BLaER1 (cell line): ENCODE data around the gene AOC1.

ENCODE experiments used
- H3K27ac ChIP-seq: shearing (Covaris generic); formaldehyde crosslinking; 2 replicates; pipeline ENCODE4 v1.8.1; 2022
- H3K27me3 ChIP-seq: shearing (Covaris generic); formaldehyde crosslinking; 2 replicates; pipeline ENCODE4 v1.8.1; 2022
- H3K36me3 ChIP-seq: shearing (Covaris generic); formaldehyde crosslinking; 2 replicates; pipeline ENCODE4 v1.8.1; 2022
- H3K4me1 ChIP-seq: shearing (Covaris generic); formaldehyde crosslinking; 2 replicates; pipeline ENCODE4 v1.8.1; 2022
- H3K4me2 ChIP-seq: shearing (Covaris generic); formaldehyde crosslinking; 2 replicates; pipeline ENCODE4 v1.8.1; 2022
- H3K4me3 ChIP-seq: shearing (Covaris generic); formaldehyde crosslinking; 2 replicates; pipeline ENCODE4 v1.8.1; 2022
- H3K9ac ChIP-seq: shearing (Covaris generic); formaldehyde crosslinking; 2 replicates; pipeline ENCODE4 v1.8.1; 2022
- H3K9me3 ChIP-seq: shearing (Covaris generic); formaldehyde crosslinking; 2 replicates; pipeline ENCODE4 v1.8.1; 2022
- H4K20me1 ChIP-seq: shearing (Covaris generic); formaldehyde crosslinking; 2 replicates; pipeline ENCODE4 v1.8.1; 2022
- Cebpa-rat ChIP-seq: shearing (Covaris generic); IDR thresholded peaks from 2 replicates; pipeline ENCODE4 v1.8.1; 2022

The AOC1 gene

DNA sequence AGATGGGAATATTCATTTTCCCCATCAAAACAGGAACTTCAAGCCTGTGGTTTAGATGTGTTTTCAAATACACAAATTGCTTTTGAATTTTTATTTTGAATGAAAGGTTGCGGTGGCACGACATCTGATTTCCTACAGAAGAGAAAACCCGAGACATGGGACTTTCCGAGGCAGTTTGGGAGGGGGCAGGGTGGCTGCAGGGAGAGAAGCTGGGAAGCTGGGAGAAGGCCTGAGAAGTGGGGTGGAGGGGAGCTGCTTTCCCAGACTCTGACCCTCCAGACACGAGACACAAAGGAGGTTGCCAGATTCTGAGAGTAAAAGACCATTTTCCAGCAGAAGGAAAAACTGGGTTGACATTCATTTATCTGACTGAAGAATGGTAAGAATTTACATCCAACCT, 32.2 kb upstream of the AOC1 start:
- Histone ChIP-seq H3K27ac (no peak overlapping the region), H3K36me3 (no peaks in the 10 kb centered on the region), H3K27me3 (no peaks in the 10 kb centered on the region), H3K4me2 (no peak overlapping the region), H3K9me3 (peaks cover 14% of the 10 kb centered on the region), H3K4me1 (no peaks in the 10 kb centered on the region), H3K9ac (no peak overlapping the region), H3K4me3 (no peak overlapping the region), H4K20me1 (no peaks in the 10 kb centered on the region)
- TF ChIP-seq Cebpa-rat: no peak

DNA sequence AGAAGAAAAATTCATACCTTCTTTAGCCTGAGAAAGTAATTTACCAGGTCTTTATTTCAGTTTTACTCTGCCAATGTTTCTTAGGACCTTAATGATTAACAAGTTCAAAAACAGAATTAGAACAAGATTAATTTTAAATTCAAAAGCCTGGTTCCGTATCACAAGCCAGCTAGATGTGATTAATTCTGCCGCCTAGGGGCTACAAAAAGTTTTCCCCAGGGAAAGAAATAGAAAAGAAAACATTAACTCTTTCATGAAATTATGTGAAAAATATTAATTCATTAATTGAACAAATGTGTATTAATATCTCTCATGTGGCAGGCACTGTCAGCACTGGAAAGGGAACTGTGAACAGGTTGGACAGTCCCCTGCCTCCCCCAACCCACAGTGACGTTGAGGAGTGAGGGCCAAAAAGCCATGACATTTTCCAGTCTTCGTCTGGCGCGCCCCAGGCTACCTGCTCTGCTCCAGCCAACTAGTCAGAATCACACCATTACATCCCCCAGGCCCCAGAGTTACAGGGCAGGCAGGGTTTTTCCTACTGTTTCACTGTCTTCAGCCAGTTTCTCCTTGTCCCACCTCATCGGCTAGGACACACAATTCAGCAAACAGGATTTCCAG, 31.6 kb upstream of the AOC1 start:
- H3K4me3 ChIP-seq: no peak overlapping the region
- no peak for TF ChIP-seq Cebpa-rat

DNA sequence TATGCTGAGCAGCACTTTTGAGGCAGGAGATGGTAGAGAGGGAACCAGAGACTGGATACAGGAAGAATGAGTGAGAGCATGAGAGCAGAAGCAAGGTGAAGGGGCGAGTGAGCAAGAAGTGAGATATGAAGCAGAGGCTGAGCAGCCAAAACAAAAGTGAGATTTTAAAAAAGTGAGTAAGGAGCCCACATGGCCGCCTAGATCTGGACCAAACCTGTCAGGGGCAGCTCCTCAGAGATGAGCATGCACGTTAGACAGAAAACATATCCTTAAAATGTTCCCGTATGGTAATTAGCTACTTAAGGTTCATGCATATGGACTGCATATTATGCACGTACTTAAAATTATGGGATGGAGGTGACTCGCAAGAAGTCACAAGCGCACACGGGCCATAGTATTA, 29.3 kb upstream of the AOC1 start:
- no peak for TF ChIP-seq Cebpa-rat
- H3K27ac ChIP-seq: no peak overlapping the region
- H3K4me2 ChIP-seq: no peak overlapping the region
- H3K4me1 ChIP-seq: no peaks in the 10 kb centered on the region
- no peaks in the 10 kb centered on the region for H4K20me1 ChIP-seq
- no peak overlapping the region for H3K9ac ChIP-seq
- H3K27me3 ChIP-seq: no peaks in the 10 kb centered on the region
- no peak overlapping the region for H3K4me3 ChIP-seq
- no peaks in the 10 kb centered on the region for H3K9me3 ChIP-seq
- no peaks in the 10 kb centered on the region for H3K36me3 ChIP-seq

More for the DNA sequence above, 31.6 kb upstream of the AOC1 start:
- Histone ChIP-seq H3K27me3 (no peaks in the 10 kb centered on the region), H3K27ac (no peak overlapping the region), H3K4me1 (no peaks in the 10 kb centered on the region), H3K9ac (no peak overlapping the region), H3K4me2 (no peak overlapping the region), H3K36me3 (no peaks in the 10 kb centered on the region), H4K20me1 (no peaks in the 10 kb centered on the region), H3K9me3 (peaks cover 8% of the 10 kb centered on the region)

DNA sequence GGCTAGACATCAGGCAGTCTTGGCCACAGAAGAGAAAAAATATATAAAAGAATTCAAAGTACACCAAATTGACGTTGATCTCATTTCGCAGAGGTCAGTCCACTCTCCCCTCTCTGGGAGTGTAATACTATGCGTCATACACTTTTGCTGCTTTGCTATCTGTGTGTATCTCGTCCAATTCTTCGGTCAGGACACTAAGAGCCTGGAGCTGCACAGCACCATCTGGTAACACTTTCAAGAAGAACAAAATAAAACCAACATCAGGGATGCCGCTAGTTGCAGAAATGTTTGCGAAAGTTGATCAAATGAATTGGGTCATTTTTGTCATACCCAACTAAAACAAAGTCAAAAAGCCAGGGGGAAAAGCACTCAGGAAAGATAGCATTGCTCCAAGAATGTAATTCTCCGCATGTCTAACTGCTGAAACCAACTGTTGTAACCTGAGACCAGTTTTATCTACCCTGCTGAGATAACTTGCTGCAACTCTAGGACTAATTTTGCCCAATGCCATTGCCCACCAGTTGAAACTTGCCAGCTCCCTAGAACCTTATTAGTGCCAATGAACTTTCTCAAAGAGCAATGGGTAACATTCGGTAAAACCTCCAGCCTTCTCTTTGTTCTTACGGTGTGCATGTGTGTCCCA, 28.7 kb upstream of the AOC1 start:
- H3K9me3 ChIP-seq: no peaks in the 10 kb centered on the region
- no peak overlapping the region for H3K4me3 ChIP-seq
- no peak overlapping the region for H3K27ac ChIP-seq
- no peaks in the 10 kb centered on the region for H3K27me3 ChIP-seq
- no peaks in the 10 kb centered on the region for H4K20me1 ChIP-seq
- H3K9ac ChIP-seq: no peak overlapping the region
- H3K36me3 ChIP-seq: no peaks in the 10 kb centered on the region
- H3K4me2 ChIP-seq: no peak overlapping the region
- no peak for TF ChIP-seq Cebpa-rat
- H3K4me1 ChIP-seq: no peaks in the 10 kb centered on the region

DNA sequence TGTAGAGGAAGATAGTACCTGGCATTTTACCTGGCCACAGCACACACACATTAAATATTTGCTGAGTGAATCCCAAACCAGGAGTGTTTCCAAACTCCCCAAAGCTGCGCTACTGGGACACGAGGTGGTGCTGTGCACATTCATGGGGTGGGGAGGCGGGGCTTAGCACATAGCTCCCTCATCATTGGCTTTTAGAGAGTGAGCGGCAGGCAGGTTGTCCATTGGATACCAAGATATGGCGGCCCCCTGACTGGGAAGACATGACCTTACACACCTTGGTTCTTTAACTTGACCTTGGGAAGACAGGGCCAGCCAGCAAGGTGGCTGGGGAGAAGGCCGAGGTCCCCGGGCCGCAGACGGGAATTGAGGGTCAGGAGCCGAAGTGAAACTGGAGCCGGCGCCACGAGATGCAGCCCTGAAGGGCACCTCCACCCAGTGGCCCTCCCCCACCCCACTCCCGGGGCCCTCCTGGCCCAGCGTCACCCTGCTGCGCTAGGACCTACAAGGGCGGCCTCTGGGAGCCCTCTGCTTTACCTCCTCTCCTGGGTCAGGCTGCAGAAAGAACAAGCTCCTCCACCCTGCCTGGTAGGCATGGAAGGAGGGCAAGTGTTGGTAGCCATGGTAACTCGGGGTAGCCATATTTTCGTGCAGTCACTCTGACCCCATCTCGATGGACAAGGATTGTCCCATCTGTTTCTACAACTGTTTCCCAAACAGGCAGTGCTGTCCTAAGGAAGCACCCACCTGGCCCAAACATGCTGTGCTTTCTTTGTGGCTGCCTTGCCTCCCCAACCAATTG, 27.7 kb upstream of the AOC1 start:
- no peak overlapping the region for H3K9ac ChIP-seq
- TF ChIP-seq Cebpa-rat: no peak
- H3K4me3 ChIP-seq: no peak overlapping the region
- no peaks in the 10 kb centered on the region for H3K27me3 ChIP-seq
- H3K9me3 ChIP-seq: no peaks in the 10 kb centered on the region
- H3K4me1 ChIP-seq: no peaks in the 10 kb centered on the region
- H4K20me1 ChIP-seq: no peaks in the 10 kb centered on the region
- H3K27ac ChIP-seq: no peak overlapping the region
- no peaks in the 10 kb centered on the region for H3K36me3 ChIP-seq
- H3K4me2 ChIP-seq: no peak overlapping the region

DNA sequence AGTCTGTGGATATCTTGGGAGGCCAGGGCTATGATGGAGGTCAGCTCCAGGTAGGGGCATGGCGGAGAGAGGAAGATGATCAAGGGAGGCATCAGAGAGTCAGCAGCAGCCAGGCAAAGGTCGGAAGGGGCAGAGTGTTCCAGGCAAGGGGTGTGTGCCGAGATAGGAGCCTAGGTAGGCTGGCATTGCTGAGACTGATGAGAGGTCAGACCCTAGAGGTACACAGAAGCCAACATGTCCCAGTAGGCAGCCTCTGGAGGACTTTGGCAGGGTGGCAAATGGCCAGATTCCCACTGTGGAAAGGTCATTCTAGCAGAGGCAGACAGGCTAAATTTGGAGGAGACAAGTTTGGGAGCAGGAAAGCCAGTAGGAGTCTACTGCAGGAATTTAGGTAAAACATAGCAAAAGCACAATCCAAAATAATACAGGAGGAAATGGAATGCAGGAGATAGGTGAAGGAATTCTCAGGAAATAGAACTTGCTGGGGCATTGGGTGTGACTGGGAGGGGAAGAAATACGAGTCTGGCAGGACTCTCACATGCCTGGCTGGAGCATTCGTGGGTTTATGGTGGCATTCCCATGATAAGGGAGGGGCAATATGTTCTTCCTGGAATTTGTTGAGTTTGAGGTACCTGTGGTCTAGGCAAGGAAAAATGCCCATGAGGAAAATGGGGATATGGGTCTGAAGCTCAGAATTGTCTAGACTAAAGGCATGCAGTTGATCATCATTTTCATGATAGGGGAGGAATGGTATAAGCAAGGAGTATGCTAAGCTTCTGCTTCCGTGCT, 26.1 kb upstream of the AOC1 start:
- no peaks in the 10 kb centered on the region for H3K9me3 ChIP-seq
- no peaks in the 10 kb centered on the region for H3K27me3 ChIP-seq
- H3K4me2 ChIP-seq: no peak overlapping the region
- no peaks in the 10 kb centered on the region for H3K36me3 ChIP-seq
- no peak for TF ChIP-seq Cebpa-rat
- no peak overlapping the region for H3K4me3 ChIP-seq
- H3K4me1 ChIP-seq: no peaks in the 10 kb centered on the region
- H4K20me1 ChIP-seq: no peaks in the 10 kb centered on the region
- H3K9ac ChIP-seq: no peak overlapping the region
- H3K27ac ChIP-seq: no peak overlapping the region

DNA sequence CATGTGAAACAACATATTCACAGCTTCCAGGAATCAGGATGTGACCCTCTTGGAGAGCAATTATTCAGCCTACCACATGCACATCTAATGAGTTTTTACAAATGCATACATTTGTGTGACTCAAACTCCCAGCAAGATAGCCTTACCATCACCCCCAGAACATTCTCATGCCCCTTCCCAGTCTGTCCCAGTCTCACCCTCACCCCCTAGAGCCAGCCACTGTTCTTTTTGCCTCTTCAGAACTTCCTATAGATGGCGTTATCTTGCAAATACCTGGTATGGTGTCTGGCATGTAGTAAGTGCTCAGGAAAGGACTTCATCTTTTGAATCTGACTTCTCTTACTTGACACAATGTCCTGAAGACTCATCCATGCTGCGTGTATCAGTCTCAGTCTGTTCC, 23.9 kb upstream of the AOC1 start:
- H3K27ac ChIP-seq: no peak overlapping the region
- H3K4me3 ChIP-seq: no peak overlapping the region
- no peak for TF ChIP-seq Cebpa-rat
- no peaks in the 10 kb centered on the region for H3K36me3 ChIP-seq
- H3K9ac ChIP-seq: no peak overlapping the region
- no peaks in the 10 kb centered on the region for H3K27me3 ChIP-seq
- H3K4me1 ChIP-seq: no peaks in the 10 kb centered on the region
- H3K4me2 ChIP-seq: no peak overlapping the region
- H3K9me3 ChIP-seq: no peaks in the 10 kb centered on the region
- H4K20me1 ChIP-seq: no peaks in the 10 kb centered on the region

DNA sequence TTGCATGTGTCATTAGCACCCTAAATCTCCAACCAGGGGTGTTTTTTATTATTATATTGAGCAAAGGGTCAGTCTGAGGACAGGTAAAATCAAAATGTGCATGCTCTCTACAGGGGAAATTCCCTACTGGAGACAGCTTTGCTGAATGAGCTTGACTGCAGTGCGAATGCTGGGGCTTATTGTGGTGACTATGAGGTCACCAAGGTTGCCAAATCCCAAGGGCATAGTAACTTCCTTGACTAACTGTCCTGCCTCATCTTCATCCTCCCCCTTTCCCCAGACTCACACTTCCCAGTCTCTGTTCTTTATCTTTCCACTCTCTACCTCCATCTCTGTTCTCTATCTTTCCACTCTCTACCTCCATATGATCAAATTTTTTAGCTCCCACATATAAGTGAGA, 22.9 kb upstream of the AOC1 start:
- Histone ChIP-seq H3K4me3 (no peak overlapping the region), H3K27ac (no peak overlapping the region), H3K4me2 (no peak overlapping the region), H3K36me3 (no peaks in the 10 kb centered on the region), H3K9me3 (no peaks in the 10 kb centered on the region), H3K4me1 (no peaks in the 10 kb centered on the region), H3K9ac (no peak overlapping the region), H3K27me3 (no peaks in the 10 kb centered on the region), H4K20me1 (no peaks in the 10 kb centered on the region)
- TF ChIP-seq Cebpa-rat: no peak

DNA sequence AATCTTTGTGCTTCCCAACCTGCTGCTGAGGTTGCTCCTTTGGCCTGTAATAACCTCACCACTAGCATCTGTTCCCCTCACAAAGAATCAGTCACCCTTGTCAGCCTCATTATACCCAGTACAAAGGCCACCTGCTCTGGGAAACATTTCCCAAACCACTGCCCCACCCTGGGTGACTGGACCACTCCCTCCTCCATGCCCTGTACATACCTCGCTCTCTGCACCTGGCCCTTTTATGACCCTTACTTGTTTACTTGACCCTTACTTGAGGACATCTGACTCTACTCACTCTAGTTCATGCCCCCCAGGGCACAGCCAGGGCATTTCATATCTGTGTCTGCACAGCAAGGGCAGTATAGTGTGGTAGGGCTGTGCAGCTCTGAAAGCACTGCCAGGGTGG, 21.4 kb upstream of the AOC1 start:
- H3K27me3 ChIP-seq: no peaks in the 10 kb centered on the region
- H3K4me3 ChIP-seq: no peak overlapping the region
- no peak overlapping the region for H3K9ac ChIP-seq
- H3K4me2 ChIP-seq: no peak overlapping the region
- no peaks in the 10 kb centered on the region for H3K9me3 ChIP-seq
- no peak overlapping the region for H3K27ac ChIP-seq
- no peaks in the 10 kb centered on the region for H4K20me1 ChIP-seq
- H3K36me3 ChIP-seq: no peaks in the 10 kb centered on the region
- H3K4me1 ChIP-seq: no peaks in the 10 kb centered on the region
- no peak for TF ChIP-seq Cebpa-rat

DNA sequence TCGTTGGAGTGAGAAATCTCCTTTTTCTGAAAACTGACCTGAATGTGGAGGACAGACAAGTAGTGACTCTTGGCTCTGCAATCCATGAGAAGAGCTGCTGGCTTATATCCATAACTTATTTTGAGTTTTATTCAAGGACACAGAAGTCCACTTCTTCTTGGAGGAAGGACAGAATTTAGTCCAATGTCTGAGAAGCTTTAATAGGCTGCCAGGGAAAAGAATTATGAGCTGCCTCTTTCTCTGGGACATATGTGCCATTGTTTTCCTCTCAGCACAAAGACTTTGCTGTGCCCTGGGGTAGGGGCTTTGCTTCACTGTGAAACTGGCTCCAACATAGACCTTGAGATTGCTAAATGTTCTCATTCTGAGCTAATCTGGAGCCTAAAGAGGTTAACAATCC, 20.5 kb upstream of the AOC1 start:
- Histone ChIP-seq H3K27ac (no peak overlapping the region), H3K4me3 (no peak overlapping the region), H4K20me1 (no peaks in the 10 kb centered on the region), H3K4me1 (no peaks in the 10 kb centered on the region), H3K4me2 (no peak overlapping the region), H3K36me3 (no peaks in the 10 kb centered on the region), H3K9me3 (no peaks in the 10 kb centered on the region), H3K9ac (no peak overlapping the region), H3K27me3 (no peaks in the 10 kb centered on the region)
- no peak for TF ChIP-seq Cebpa-rat
